Upper lobe of right lung (tissue), 1 donor: Measurements from ENCODE around the gene CMC2. TPM values are rescaled to one million over a fixed set of nuclear protein-coding genes. Genes with fewer than 3 reads are reported as not detected.

Source experiments
- ATAC-seq: fragments of 200-7000 bp; cut with Tn5 transposase; one replicate; pipeline ENCODE4 v1.9.1; 2020; ENCODE audit warnings: mild to moderate bottlenecking, moderate library complexity
- DNase-seq: peaks from one replicate; pipeline ENCODE4 v3.0.0-alpha.2; 2020
- H3K27ac ChIP-seq: fragments of 200-600 bp; one replicate; pipeline ENCODE4 v1.8.0; 2022
- H3K27me3 ChIP-seq: fragments of 200-600 bp; one replicate; pipeline ENCODE4 v1.8.0; 2022; ENCODE audit warnings: mild to moderate bottlenecking
- H3K36me3 ChIP-seq: fragments of 200-600 bp; one replicate; pipeline ENCODE4 v1.8.0; 2022
- H3K4me1 ChIP-seq: fragments of 200-600 bp; one replicate; pipeline ENCODE4 v1.8.0; 2022
- H3K4me3 ChIP-seq: fragments of 200-600 bp; one replicate; pipeline ENCODE4 v1.8.0; 2022; ENCODE audit warnings: mild to moderate bottlenecking
- H3K9me3 ChIP-seq: fragments of 200-600 bp; one replicate; pipeline ENCODE4 v1.8.0; 2022
- CTCF ChIP-seq: fragments of 200-600 bp; IDR thresholded peaks from one replicate; pipeline ENCODE4 v1.8.0; 2022; ENCODE audit warnings: antibody characterized with exemption
- intact Hi-C: fragments of 100-400 bp; cut with DNase I; formaldehyde crosslinking; loops from one replicate; pipeline ENCODE4 v1.11.0; 2022
- total RNA-seq: library from RNA; stranded (reverse); fragmentation: NEBNext Ultra II Directional; extraction: Animal tissue kit (Norgen Biotek cat#: 25700); gene quantifications from one replicate; pipeline ENCODE4 v1.2.1, GENCODE V29; 2021
- donor health status: DM: no; HTN: yes; CAD: no; lungs with severe emphysema.

CMC2 gene
- total RNA-seq, 1 donor from 2014 or later: 43.3 TPM

- DNase-seq: no peak
- Histone ChIP-seq H3K27ac (no peak overlapping the region), H3K4me1 (no peaks in the 10 kb centered on the region), H3K9me3 (no peaks in the 10 kb centered on the region), H3K27me3 (no peaks in the 10 kb centered on the region), H3K4me3 (no peak overlapping the region), H3K36me3 (no peaks in the 10 kb centered on the region)
- TF ChIP-seq CTCF: no peak
- no peak for ATAC-seq
- intact Hi-C loops: no loop called here
Measured at GRCh38 chr16:80938004-80938878, 68.4 kb downstream of the CMC2 start.

- intact Hi-C loops: no loop called here
- no peak overlapping the region for H3K4me3 ChIP-seq
- TF ChIP-seq CTCF: no peak
- ATAC-seq (no peak), DNase-seq (no peak)
- H3K4me1 ChIP-seq: peaks cover 8% of the 10 kb centered on the region
- no peak overlapping the region for H3K27ac ChIP-seq
- H3K36me3 ChIP-seq: no peaks in the 10 kb centered on the region
- H3K27me3 ChIP-seq: peaks cover 6% of the 10 kb centered on the region
- no peaks in the 10 kb centered on the region for H3K9me3 ChIP-seq
Measured at GRCh38 chr16:80936410-80936809, 70.3 kb downstream of the CMC2 start.

GRCh38 chr16:80935691-80936090 lies 71.0 kb downstream of the CMC2 start:
- Histone ChIP-seq H3K4me1 (peaks cover 8% of the 10 kb centered on the region), H3K27me3 (peaks cover 13% of the 10 kb centered on the region), H3K9me3 (no peaks in the 10 kb centered on the region), H3K36me3 (no peaks in the 10 kb centered on the region), H3K4me3 (no peak overlapping the region), H3K27ac (no peak overlapping the region)
- no peak for TF ChIP-seq CTCF
- intact Hi-C loops: no loop called here
- no peak for ATAC-seq
- no peak for DNase-seq

- no peaks in the 10 kb centered on the region for H3K36me3 ChIP-seq
- H3K4me1 ChIP-seq: peaks cover 8% of the 10 kb centered on the region
- no peak for TF ChIP-seq CTCF
- peak overlapping the region; percentile 85 for H3K27ac ChIP-seq
- H3K4me3 ChIP-seq: peak overlapping the region; percentile 50
- peaks cover 14% of the 10 kb centered on the region for H3K27me3 ChIP-seq
- DNase-seq: no peak
- intact Hi-C loops: no loop called here
- ATAC-seq: peak; percentile 26
- H3K9me3 ChIP-seq: no peaks in the 10 kb centered on the region
Measured at GRCh38 chr16:80932708-80933095, 74.0 kb downstream of the CMC2 start.

- no peak for TF ChIP-seq CTCF
- peak; percentile 72 for ATAC-seq
- Histone ChIP-seq H3K36me3 (no peaks in the 10 kb centered on the region), H3K27me3 (peaks cover 14% of the 10 kb centered on the region), H3K27ac (peak overlapping the region; percentile 85), H3K9me3 (no peaks in the 10 kb centered on the region), H3K4me3 (peak overlapping the region; percentile 50), H3K4me1 (peaks cover 8% of the 10 kb centered on the region)
- intact Hi-C loops: no loop called here
- peak; percentile 73 for DNase-seq
Measured at GRCh38 chr16:80931801-80932707, 74.6 kb downstream of the CMC2 start.
